Measurements from ENCODE around the gene GPC6.

GRCh38 chr13:93328943-93329342 lies 102.3 kb downstream of the GPC6 start:
- TF ChIP-seq, protein P1, sequence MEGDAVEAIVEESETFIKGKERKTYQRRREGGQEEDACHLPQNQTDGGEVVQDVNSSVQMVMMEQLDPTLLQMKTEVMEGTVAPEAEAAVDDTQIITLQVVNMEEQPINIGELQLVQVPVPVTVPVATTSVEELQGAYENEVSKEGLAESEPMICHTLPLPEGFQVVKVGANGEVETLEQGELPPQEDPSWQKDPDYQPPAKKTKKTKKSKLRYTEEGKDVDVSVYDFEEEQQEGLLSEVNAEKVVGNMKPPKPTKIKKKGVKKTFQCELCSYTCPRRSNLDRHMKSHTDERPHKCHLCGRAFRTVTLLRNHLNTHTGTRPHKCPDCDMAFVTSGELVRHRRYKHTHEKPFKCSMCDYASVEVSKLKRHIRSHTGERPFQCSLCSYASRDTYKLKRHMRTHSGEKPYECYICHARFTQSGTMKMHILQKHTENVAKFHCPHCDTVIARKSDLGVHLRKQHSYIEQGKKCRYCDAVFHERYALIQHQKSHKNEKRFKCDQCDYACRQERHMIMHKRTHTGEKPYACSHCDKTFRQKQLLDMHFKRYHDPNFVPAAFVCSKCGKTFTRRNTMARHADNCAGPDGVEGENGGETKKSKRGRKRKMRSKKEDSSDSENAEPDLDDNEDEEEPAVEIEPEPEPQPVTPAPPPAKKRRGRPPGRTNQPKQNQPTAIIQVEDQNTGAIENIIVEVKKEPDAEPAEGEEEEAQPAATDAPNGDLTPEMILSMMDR (IDR thresholded peaks at IDR 0.05) = no peak
- TF ChIP-seq POLR2A (IDR thresholded peaks at IDR 0.05) = no peak
- no peak for TF ChIP-seq EP300 (IDR thresholded peaks at IDR 0.05)
